Parathyroid adenoma (tissue), 2 donors: Measurements from ENCODE around the gene ZFAND3.

Source experiments
- H2AFZ ChIP-seq: fragments of 300-600 bp; sonication (generic); one replicate; pipeline ENCODE4 v1.7.0; 2017; ENCODE audit warnings: antibody characterized with exemption, mild to moderate bottlenecking
- H3K27ac ChIP-seq: fragments of 300-600 bp; sonication (generic); one replicate; pipeline ENCODE4 v1.7.0; 2017
- H3K27me3 ChIP-seq: fragments of 300-600 bp; sonication (generic); one replicate; pipeline ENCODE4 v1.7.0; 2017; ENCODE audit warnings: low read length; ENCODE audit not compliant: control insufficient read depth, insufficient read depth
- H3K36me3 ChIP-seq: fragments of 300-600 bp; sonication (generic); one replicate; pipeline ENCODE4 v1.7.0; 2017; ENCODE audit warnings: low read length; ENCODE audit not compliant: control insufficient read depth, insufficient read depth
- H3K4me1 ChIP-seq: fragments of 300-600 bp; sonication (generic); one replicate; pipeline ENCODE4 v1.7.0; 2017; ENCODE audit warnings: control low read depth
- H3K4me2 ChIP-seq: fragments of 300-600 bp; sonication (generic); one replicate; pipeline ENCODE4 v1.7.0; 2017; ENCODE audit warnings: low read length
- H3K4me3 ChIP-seq: fragments of 300-600 bp; sonication (generic); one replicate; pipeline ENCODE4 v1.7.0; 2017; ENCODE audit warnings: low read depth, low read length
- H3K79me2 ChIP-seq: fragments of 300-600 bp; sonication (generic); one replicate; pipeline ENCODE4 v1.7.0; 2017; ENCODE audit warnings: control low read depth
- H3K9ac ChIP-seq: fragments of 300-600 bp; sonication (generic); one replicate; pipeline ENCODE4 v1.7.0; 2017; ENCODE audit warnings: mild to moderate bottlenecking
- H3K9me3 ChIP-seq: fragments of 300-600 bp; sonication (generic); one replicate; pipeline ENCODE4 v1.7.0; 2017; ENCODE audit warnings: low read length; ENCODE audit not compliant: control insufficient read depth
- TF ChIP-seq, protein P1 (sequence below): fragments of 300-600 bp; sonication (generic); IDR thresholded peaks from one replicate; pipeline ENCODE4 v1.7.0; 2017; ENCODE audit warnings: antibody characterized with exemption, mild to moderate bottlenecking
- donor health status: primary hyperparathyroidism.

ZFAND3 gene

DNA sequence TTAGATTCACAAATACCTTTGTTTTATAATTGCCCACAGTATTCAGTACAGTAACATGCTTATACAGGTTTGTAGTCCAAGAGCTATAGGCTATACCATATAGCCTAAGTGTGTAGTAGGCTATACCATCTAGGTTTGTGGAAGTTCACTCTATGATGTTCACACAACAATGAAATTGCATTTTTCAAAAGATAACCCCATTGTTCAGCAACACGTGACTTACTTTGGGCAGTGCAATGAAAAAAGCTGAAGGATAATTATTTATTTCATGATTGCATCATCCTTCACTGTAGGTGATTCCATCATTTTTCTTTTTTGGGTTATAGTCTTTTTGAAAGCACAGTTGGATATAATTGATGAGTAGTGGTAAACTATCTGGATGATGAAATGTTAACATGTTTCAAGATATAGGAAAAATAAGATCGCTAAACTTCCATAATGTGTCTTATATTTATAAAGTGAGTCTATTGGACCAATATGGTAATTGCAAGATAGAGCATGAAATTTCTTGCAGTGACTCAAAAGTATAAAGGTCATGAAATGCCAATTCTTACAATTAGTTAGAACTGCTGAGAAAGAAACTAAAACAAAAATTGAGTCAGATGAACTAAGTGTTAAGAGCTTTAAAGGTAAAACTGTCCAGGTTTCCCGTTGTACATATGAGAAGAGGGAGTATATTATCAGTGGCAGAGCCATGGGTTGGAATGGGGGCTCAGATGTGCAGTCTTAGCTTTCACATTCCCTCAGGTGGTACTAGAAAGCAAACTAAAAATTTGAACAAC is 164.4 kb downstream of the ZFAND3 start:
- no peaks in the 10 kb centered on the region for H3K36me3 ChIP-seq
- H3K79me2 ChIP-seq: peaks cover 35% of the 10 kb centered on the region
- no peaks in the 10 kb centered on the region for H3K27me3 ChIP-seq
- H3K27ac ChIP-seq: no peak overlapping the region
- TF ChIP-seq, protein P1, sequence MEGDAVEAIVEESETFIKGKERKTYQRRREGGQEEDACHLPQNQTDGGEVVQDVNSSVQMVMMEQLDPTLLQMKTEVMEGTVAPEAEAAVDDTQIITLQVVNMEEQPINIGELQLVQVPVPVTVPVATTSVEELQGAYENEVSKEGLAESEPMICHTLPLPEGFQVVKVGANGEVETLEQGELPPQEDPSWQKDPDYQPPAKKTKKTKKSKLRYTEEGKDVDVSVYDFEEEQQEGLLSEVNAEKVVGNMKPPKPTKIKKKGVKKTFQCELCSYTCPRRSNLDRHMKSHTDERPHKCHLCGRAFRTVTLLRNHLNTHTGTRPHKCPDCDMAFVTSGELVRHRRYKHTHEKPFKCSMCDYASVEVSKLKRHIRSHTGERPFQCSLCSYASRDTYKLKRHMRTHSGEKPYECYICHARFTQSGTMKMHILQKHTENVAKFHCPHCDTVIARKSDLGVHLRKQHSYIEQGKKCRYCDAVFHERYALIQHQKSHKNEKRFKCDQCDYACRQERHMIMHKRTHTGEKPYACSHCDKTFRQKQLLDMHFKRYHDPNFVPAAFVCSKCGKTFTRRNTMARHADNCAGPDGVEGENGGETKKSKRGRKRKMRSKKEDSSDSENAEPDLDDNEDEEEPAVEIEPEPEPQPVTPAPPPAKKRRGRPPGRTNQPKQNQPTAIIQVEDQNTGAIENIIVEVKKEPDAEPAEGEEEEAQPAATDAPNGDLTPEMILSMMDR: no peak
- no peak overlapping the region for H3K4me3 ChIP-seq
- no peak overlapping the region for H2AFZ ChIP-seq
- H3K9ac ChIP-seq: no peak overlapping the region
- H3K4me1 ChIP-seq: peaks cover 27% of the 10 kb centered on the region
- no peaks in the 10 kb centered on the region for H3K9me3 ChIP-seq
- H3K4me2 ChIP-seq: no peak overlapping the region

DNA sequence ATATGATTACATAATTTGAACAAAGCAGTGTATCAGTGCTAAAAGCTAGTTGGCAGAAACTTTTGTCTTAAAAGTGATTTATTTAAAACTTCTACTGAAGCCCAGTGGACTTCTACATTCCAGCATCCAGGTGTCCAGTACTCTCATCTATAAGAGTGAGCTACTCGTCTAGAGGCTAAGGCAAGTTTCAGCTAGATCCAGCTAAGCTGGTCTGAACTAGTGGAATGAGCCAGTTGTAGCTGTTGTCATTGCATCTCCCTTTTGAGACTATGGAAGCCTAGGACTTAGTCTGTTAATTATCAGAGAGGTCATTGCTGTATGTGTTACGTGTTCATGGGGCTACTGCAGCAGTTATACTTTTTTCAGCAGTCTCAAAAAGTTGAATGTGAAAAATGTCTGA is 165.1 kb downstream of the ZFAND3 start:
- Histone ChIP-seq H2AFZ (no peak overlapping the region), H3K36me3 (no peaks in the 10 kb centered on the region), H3K9ac (no peak overlapping the region), H3K27ac (no peak overlapping the region), H3K4me3 (no peak overlapping the region), H3K27me3 (no peaks in the 10 kb centered on the region), H3K79me2 (peaks cover 37% of the 10 kb centered on the region), H3K4me2 (no peak overlapping the region), H3K4me1 (peaks cover 23% of the 10 kb centered on the region), H3K9me3 (no peaks in the 10 kb centered on the region)
- TF ChIP-seq, protein P1: no peak

DNA sequence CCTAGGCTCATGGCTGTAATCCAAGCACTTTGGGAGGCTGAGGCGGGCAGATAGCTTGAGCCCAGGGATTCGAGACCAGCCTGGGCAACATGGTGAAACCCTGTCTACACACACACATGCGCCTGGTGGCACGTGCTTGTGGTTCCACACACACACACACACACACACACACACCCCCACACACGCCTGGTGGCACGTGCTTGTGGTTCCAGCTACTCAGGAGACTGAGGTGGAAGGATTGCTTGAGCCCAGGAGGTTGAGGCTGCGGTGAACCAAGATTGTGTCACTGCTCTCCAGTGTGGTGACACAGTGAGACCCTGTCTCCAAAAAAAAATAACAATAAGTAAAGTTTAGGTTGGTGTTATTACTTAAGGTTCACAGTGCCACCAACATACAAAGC is 165.8 kb downstream of the ZFAND3 start:
- Histone ChIP-seq H2AFZ (no peak overlapping the region), H3K4me1 (peaks cover 16% of the 10 kb centered on the region), H3K79me2 (peaks cover 37% of the 10 kb centered on the region), H3K9ac (no peak overlapping the region), H3K9me3 (no peaks in the 10 kb centered on the region), H3K4me2 (no peak overlapping the region), H3K27me3 (no peaks in the 10 kb centered on the region), H3K36me3 (no peaks in the 10 kb centered on the region), H3K4me3 (no peak overlapping the region), H3K27ac (no peak overlapping the region)
- TF ChIP-seq, protein P1: no peak

DNA sequence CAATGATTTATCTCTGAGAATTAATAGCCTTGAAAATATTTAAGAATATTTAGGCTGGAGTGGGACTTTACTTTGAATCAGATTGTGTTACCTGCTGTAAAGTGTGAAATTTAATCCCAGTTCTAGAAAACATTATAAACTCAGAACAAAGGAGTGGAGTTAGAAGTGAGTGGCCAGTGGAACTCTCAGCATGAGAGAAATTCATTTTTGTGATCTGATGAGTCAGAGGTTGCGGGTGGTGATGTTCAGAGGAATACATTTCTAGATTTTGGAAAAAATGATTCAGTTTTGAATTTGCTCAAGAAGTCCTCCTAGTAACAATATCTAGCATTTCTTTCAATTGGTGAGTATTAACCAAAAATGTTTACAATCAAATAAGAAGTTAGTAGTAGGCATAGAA is 167.5 kb downstream of the ZFAND3 start:
- Histone ChIP-seq H3K27me3 (no peaks in the 10 kb centered on the region), H3K27ac (no peak overlapping the region)

More for the DNA sequence above, 167.5 kb downstream of the ZFAND3 start:
- TF ChIP-seq, protein P1: no peak
- Histone ChIP-seq H3K4me3 (no peak overlapping the region), H3K36me3 (no peaks in the 10 kb centered on the region), H3K9me3 (no peaks in the 10 kb centered on the region), H3K9ac (no peak overlapping the region), H2AFZ (no peak overlapping the region), H3K4me1 (peaks cover 13% of the 10 kb centered on the region), H3K4me2 (no peak overlapping the region), H3K79me2 (peaks cover 28% of the 10 kb centered on the region)
